Stimulated activated CD4-positive, alpha-beta T cell treated with anti-CD3 and anti-CD28 coated beads, Interleukin-4, amount 100 ng/mL, for 1 hour (primary cell): ENCODE data around the gene AIF1.
A peak's percentile ranks its signal among the peaks of the same experiment; 100 is the strongest.
"Not testable (repeated sequence)": the region's sequence is repeated elsewhere in the genome, so short reads cannot be mapped to it uniquely, and the experiment has no call there.

ENCODE experiments used
- DNase-seq: peaks from one replicate; pipeline ENCODE4 v3.0.0-alpha.2; 2020

The AIF1 gene

GRCh38 chr6:31580807-31581433 lies 34.1 kb upstream of the AIF1 start:
- DNase-seq, result peak; percentile 92

DNA sequence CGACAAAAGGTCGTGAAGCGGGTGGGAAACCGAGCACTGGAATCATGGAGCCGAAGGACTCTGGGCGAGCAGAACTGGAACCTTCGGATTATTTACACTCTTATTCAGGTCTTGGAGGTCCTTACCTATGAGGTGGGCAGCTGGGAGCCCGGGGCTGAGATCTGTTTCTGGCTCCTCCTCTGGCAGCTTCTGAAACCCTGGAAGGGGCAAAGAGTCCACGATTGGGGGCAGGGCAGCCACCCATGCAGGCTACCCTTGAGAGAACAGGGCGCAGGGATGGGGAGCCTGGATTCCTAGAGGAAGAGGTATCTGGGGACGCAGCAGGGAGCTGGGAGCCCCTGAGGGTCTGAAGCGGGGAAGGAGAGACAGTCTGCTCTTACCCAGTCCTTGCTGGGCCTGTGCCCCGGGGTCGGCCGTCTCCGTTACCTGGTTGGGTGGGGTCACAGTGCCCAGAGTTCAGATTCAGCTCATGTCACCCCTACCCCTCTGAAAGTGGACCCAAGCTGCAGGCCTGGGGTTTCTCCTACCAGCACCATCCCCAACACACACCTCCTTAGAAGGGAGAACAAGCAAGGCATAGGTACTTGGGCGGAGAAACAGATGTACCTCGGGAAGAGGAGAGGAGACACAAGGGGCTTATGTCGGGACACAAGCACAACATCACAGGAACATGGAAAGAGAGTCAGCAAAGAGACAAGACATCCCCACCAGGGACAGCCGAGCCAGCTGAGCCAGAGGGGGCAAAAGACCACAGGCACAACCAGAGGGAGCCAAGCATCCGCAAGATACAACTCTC lies 33.4 kb upstream of the AIF1 start:
- DNase-seq, result no peak

DNA sequence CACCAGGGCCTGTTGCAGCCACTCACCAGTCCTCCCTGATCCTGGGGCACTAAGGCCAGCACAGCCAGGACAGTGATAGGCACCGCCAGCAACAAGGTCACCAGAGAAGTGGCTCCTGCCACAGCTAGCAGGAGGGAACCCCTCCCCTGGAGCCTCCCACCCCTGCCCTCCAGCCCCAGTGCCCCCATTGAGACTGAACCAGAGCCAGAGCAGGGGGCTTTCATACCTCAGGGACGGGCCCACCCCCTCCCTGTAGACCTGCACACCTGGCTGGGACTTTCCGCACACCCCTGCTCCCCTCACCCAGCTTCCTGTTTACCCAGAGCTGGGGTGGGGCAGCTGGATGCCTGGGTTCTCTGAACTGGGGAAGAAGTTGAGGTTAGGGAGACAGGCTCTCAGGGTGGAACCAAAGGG lies 32.8 kb upstream of the AIF1 start, which contains the start of gene LTB:
LTB (minus strand) TSS at position 195 of the 414 bp plus-strand sequence; CDS start at position 188, 7 bp downstream.
- DNase-seq, result peak; percentile 52

DNA sequence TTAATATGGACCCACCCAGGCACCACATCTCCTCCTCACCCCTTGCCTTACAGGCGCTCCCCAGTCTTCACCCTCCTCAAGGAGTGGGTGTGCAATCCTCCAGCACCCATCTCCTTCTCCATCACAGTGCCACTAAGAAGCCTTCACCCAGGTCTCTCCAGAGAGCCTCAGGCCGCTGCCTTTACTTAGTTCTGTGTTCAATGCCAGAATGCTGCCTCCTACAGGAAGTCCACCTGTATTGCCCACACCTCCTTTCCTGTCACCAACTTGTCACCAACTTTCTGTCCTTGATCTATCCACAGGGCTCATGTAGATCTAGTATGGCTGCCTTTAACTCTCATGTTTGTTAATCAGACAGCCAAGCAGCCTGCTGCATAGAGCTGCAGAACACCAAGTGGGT lies 29.5 kb upstream of the AIF1 start:
- DNase-seq, result no peak

- DNase-seq, result no peak
Measured at GRCh38 chr6:31586008-31586407, 29.0 kb upstream of the AIF1 start, which contains the start of gene LST1. TSS of gene LST1 (plus strand) at chr6:31586277. CDS start at chr6:31587300, 1,023 bp downstream.

- no peak for DNase-seq
Measured at GRCh38 chr6:31586599-31587281, 28.3 kb upstream of the AIF1 start.

DNA sequence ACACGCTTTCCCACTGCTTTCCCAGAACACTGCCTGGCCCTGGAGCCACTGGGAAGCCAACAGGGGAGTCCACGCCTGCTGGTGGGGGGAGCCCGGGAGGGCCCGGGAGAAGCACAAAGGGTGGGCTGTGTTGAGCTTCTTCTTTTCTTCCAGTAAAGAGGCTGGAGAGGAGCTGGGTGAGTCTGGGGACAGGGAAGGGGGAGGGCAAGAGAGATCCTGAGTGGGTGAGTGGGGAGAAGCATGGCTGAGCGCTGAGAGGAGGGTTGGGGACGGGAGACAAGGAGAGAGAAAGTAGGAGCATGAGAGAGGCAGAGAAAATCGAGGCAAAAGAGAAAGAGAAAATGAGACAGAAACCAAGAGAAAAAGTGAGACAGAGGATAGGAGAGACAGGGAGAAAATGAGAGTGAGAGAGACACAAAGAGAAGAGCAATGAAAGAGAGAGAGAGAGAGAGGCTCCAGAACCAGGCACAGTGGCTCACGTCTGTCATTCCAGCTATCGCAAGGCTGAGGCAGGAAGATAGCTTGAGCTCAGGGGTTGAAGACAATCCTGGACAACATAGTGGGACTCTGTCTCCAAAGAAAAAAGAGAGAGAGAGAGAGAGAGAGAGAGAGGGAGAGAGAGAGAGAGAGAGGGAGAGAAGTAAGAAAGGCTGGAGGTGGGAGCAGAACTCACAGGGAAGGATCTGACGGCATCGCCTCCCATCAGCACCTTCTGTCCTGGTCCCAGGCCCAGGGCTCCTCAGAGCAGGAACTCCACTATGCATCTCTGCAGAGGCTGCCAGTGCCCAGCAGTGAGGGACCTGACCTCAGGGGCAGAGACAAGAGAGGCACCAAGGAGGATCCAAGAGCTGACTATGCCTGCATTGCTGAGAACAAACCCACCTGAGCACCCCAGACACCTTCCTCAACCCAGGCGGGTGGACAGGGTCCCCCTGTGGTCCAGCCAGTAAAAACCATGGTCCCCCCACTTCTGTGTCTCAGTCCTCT lies 26.9 kb upstream of the AIF1 start:
- DNase-seq, result no peak

DNA sequence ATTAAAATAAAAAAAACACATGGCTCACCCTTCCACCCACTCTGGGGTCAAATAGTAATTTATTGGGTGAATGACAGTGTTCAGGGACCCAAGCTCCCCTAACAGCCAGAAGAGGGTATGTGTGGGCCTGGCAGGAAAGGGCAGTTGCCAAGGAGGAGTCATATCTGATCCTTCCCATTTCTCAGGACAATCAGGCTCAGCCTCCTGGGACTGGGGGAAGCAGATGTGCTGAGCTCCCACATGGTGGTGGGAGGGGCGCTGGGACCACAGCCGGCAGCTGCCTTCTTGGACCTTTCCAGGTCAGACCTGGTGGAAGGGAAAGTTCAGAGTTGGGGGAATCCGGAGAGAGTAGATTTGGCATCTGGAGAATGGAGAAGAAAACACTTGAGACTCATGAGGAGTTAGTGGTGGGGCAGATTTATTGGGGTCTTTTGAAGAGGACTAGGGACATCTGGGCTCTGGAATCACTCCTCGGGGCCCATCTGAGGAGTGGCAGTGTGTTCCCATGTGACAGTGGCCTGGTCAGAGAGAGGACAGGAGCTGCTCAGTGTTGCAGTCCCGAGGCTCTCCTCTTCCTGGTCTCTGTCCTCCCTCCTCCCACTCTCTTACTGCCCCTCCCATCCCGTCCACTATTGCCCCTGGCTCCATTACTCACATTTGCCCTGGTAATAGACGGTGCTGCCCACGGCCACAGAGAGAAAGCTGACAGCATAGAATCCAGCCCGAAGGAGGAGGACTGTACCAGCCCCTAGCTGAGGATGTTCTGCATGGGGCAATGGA lies 26.0 kb upstream of the AIF1 start:
- no peak for DNase-seq

DNA sequence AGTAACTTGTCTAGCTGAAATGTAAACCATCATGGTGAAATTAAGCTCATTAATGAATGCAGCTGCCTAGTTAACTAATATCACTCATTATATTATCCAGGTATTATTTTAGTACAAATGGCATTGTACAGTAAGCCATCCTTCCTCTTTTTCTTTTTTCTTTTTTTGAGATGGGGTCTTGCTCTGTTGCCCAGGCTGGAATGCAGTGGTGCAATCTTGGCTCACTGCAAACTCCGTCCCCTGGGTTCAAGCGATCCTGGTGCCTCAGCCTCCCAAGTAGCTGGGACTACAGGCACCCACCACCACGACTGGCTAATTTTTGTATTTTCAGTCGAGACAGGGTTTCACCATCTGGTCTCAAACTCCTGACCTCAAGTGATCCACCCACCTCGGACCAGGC lies 24.3 kb upstream of the AIF1 start:
- not testable (repeated sequence) for DNase-seq

DNA sequence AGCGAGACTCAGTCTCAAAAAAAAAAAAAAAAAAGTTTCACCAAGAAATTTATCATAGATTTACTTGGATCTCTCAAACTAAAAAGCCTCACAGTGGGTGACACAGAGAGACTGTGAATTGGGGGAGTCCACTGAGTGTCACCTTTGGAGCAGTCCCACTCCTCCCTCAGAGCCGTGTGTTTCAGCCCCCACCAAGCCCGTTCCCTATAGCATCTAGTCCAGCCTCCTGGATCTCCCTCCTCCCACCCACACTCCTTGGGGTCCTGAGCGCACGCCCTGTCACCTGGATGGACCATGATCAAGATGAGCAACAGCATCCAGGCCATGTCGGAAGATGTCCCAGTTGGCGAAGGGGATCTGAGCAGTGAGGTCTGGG lies 22.6 kb upstream of the AIF1 start:
- no peak for DNase-seq

DNA sequence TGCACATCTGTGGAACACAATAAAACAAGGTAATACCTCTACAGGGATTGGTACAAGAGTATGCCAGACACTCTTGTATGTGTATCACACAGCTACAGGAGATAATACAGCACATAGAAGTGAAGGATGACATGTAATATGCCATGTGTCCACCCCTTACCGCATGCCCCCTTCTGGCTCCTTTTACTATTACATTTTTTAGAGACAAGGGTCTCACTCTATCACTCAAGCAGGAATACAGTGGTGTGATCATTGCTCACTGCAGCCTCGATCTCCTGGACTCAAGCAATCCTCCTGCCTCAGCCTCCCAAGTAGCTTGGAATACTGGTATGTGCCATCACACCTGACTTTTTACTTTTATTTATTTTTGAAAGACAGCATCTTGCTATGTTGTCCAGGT lies 18.0 kb upstream of the AIF1 start:
- no peak for DNase-seq

DNA sequence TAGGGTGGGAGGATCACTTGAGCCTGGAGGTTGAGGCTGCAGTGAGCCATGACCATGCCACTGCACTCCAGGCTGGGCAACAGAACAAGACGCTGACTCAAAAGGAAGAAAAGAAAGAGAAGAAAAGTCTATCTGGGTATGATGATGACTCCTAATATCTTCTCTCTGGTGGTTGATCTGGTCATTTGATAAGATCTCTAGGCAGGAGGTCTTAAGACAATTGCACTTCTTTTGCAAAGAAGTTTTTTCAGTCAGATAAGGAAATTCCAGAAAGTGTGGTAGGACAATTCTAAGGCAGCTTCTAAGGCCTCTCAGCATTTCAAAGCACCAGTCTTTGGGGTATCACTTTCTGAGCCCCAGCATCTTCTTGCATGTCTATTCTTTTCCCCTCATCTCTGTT lies 7.7 kb upstream of the AIF1 start:
- DNase-seq, result no peak

DNA sequence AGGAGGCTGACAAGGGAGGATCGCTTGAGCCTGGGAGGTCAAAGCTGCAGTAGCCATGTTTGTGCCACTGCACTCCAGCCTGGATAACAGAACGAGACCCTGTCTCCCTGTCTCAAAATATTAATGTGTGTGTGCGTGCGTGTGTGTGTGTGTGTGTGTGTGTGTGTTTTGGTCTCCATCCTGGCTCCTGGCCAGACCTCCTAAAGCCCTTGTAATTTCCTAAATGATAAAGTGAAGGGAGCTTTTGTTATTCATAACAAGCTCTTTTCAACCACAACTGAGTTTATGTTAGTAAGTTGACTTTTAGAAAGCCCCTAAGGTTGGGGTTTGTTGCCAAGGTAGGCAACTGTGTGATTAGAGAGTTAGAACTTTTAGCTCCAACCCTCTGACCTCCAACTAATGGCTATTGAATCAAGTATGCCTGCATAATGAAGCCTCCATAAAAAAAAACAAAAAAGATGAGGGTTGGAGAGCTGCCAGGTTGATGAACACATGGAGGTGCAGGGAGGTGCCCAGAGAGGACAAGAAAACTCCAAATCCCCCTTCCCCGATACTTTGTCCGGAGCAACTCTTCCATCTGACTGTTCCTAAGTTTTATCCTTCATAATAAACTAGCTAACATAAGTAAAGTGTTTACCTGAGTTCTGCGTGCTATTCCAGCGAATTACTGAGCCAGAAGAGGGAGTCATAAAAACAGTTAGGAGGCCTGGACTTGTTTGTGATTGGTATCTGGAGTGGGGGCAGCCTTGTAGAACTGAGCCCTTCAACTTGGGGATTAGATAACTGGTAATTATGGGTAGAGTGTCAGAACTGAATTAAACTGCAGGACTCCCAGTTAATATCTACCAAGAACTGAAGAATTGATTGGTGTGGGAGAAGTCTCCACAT lies 5.3 kb upstream of the AIF1 start:
- no peak for DNase-seq

DNA sequence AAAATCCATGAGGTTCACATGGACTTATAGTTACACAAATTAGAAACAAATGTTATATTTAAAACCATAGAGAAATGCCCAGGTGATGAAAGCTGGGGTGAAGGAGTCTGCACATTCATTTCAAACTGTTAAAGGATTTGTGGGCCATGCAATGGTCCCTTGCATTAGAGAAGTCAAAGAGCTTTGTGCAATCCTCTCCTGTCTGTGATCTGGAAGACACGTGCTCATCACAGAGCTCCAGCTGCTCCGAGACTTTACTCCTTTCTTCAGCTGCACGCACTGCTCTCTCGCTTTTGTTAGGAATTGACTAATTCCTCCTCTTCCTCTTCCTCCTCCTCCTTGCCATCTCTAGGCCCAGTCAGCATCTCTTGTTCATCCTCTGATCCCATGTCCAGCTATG lies 4.1 kb upstream of the AIF1 start:
- DNase-seq, result no peak

GRCh38 chr6:31614075-31614619 lies 887 bp upstream of the AIF1 start:
- no peak for DNase-seq

- DNase-seq, result peak; percentile 34
Measured at GRCh38 chr6:31615748-31616147, 714 bp downstream of the AIF1 start.

DNA sequence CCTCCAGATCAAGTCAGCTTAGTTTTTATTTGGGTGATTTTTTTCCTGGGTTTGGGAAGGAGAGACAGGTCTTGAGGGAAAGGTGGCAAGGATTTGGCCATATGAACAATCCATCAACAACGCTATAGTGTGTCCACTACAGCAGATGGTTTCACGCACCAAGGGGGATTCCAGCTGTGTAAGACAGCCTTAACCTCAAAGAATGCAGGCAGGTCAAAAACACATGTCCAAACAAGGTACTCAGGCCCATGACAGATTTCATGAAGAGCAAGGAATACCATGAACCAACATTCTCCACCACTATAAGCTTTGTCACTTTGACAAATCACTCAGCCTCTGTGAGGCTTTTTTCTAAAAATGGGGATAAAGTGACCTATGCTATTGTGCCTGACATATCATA lies 2.0 kb downstream of the AIF1 start:
- DNase-seq, result no peak

- peak; percentile 95 for DNase-seq
Measured at GRCh38 chr6:31619805-31620585, 5.0 kb downstream of the AIF1 start.

DNA sequence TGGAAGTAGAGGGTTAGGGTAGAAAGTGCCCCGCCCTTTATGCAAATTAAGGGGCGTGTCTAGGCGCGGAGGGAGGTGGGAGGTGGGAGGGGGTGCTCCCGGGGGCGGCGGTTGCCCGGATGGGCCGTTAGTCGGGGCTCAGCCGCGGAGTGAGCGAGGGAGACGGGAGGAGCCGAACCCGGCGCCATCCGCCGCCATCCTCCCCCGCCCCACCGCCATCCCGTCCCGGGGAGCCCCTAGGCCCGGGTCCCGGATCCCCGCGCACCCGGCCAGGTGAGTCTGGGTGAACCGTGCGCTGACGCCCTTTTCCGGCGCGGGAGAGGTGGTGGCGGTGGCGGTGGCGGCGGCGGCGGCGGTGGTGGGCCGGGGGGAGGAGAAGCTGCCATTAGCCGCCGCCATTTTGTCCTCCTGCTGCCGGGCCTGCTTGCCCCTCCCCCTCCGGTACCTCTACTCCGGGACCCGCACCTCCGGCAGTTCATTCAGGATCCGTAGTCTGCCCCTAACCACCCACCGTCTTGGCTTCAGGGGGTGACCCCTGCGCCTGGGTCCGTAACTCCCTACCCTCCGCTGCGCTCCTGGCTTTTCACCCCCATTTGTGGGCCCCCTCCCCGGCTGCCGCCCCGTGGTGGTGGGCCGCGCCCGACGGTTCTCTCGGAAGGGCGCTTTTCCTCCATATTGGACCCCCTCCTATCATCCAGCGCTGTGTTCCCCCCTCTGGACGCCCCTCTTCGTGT lies 5.7 kb downstream of the AIF1 start, which contains the start of gene PRRC2A:
PRRC2A (plus strand) TSS at position 130 of the 734 bp plus-strand sequence. CDS start 2,075 bp downstream, outside the sequence.
- peak; percentile 93 for DNase-seq
